OCI-M2 (cell line): Measurements from ENCODE around the gene MYO7B.

ENCODE experiments used
- DNase-seq: peaks from one replicate; lab custom pipeline; 2025; ENCODE audit not compliant: unreplicated experiment; lab: John Stamatoyannopoulos, UW

The MYO7B gene

DNA sequence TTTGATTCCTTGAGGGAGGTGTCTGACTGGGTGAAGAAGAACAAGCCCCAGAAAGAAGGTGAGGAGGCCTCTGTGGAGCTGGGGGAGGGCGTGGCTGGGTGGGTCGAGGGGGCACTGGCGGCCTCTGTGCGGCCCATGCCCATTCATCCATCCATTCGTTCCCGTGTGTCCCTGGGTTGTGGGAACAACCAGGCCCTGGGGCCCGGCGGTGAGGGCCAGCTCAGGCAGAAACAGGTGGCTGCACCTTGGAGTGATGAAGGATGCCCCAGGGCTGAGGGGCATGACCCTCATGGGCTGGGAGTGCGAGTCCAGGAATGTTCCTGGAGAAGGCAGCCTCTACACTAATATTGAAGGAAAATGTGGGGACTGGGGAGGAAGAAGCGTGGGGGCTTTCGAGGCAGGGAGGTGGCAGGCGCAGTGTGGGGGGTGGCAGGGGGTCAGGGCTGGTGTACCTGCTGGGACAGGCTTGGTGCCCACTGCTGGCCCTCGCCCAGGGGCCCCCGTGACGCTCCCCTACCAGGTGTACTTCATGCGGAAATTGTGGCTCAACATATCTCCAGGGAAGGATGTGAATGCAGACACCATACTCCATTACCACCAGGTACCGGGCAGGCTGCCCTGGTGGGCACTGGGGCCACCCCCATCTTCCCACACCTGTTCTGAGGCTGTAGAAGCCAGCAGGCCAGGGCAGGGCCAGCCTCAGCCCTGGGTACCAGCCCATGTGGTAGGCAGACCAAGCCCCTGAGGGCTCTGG is 99.3 kb downstream of the MYO7B start:
- DNase-seq = no peak

DNA sequence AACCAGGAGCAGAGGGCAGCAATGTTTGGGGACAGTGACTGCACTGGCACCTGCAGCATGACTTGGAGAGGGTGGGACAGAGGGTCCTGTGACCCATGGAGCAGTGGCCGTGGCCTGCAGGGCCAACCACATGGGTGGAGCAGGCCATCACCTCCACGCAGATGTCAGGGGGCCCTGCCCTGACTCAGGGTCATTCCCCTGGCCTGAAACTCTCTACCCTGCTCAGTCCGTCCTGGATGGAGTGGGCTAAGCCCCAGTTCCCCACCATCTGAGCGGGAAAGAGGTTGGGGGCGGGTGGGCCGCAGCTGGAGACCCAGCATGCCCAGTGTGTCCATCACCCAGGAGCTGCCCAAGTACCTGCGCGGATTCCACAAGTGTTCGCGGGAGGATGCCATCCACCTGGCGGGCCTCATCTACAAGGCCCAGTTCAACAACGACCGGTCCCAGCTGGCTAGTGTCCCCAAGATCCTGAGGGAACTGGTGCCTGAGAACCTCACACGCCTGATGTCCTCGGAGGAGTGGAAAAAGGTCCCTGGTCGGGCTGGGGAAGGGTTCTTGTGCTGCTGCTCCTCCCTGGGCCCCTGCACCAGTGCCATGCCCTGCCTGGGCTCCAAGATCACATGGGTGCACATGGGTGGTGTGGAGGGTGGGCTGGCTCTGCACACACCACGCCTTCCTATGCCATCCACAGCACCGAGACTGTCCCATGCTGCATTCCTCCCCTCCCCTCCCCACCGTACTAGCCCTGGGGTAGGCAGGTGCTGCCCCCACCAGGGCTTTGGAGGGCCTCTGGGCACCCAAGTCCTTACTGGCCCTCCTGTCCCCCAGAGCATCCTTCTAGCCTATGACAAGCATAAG is 100.1 kb downstream of the MYO7B start:
- no peak for DNase-seq

DNA sequence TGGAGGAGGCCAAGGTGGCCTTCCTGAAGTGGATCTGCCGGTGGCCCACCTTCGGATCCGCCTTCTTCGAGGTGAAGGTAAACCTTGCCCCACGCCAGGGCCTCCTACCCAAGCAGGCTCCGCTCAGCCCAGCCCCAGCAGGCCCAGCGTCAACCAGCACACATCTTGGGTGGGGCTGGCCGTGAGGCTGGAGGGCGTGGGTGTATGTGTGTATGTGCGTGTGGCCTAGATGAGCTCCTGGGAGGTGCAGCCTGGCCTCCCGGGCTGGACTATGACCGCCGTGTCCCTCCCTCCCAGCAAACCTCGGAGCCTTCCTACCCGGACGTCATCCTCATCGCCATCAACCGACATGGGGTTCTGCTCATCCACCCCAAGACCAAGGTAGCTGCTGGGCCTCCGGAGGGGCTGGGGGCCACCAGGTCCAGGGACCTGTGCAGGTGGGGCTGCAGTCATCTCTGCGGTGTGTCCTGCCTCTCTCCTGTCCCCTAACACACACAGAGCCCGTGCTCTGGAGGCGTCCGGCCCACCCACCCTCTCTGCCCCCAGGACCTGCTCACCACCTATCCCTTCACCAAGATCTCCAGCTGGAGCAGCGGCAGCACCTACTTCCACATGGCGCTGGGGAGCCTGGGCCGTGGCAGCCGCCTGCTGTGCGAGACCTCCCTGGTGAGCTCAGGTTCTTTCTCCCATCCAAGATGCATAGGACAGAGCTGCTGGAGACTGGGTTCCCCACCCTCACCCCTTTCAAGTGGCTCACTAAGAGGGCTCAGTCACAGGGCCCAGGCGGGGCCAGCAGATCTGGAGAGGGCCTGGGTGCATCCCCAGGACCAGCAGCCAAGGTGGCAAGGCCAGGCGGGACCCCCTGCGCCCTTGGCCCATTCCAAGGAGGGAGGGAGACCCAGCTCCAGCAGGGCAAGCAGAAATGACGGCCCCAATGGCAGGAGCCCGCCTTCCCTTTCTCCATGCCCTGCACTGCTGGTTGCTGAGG is 101.1 kb downstream of the MYO7B start:
- no peak for DNase-seq

DNA sequence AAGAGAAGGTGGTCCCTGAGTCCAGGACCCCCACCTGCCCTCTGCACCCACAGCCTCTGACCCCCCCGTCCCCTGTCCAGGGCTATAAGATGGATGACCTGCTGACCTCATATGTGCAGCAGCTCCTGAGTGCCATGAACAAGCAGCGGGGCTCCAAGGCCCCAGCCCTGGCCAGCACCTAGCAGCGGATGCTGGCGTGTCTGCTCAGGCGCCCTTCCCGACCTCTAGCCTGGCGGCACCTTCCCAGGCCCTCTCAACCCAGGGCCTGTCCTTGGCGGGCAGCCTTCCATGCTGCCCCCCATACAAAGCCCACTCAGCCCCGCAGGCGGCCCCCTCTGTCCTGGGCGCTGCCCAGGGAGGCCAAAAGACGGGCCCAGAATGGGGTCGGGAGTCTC is 101.8 kb downstream of the MYO7B start:
- no peak for DNase-seq

- DNase-seq = no peak
These were observed 102.3 kb downstream of the MYO7B start for GRCh38 chr2:127637725-127638252.

GRCh38 chr2:127638361-127639110 is 103.1 kb downstream of the MYO7B start:
- no peak for DNase-seq

DNA sequence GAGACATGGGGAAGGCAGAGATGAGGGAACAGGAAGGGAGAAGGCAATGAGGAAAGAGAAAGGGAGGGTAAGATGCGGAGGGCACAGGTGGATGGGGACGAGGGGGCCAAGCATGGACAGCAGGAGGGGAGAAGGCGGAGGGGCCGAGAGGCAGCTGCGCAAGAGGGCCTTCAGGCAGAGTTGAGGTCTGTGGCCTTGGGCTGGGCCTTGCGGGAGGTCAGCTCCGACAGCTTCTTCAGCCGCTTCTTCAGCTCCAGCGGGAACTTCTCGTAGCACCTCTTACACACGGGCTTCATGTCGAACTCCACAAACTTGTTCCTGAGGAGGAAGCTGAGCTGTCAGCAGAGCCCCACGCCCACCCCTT is 103.6 kb downstream of the MYO7B start:
- DNase-seq = no peak

DNA sequence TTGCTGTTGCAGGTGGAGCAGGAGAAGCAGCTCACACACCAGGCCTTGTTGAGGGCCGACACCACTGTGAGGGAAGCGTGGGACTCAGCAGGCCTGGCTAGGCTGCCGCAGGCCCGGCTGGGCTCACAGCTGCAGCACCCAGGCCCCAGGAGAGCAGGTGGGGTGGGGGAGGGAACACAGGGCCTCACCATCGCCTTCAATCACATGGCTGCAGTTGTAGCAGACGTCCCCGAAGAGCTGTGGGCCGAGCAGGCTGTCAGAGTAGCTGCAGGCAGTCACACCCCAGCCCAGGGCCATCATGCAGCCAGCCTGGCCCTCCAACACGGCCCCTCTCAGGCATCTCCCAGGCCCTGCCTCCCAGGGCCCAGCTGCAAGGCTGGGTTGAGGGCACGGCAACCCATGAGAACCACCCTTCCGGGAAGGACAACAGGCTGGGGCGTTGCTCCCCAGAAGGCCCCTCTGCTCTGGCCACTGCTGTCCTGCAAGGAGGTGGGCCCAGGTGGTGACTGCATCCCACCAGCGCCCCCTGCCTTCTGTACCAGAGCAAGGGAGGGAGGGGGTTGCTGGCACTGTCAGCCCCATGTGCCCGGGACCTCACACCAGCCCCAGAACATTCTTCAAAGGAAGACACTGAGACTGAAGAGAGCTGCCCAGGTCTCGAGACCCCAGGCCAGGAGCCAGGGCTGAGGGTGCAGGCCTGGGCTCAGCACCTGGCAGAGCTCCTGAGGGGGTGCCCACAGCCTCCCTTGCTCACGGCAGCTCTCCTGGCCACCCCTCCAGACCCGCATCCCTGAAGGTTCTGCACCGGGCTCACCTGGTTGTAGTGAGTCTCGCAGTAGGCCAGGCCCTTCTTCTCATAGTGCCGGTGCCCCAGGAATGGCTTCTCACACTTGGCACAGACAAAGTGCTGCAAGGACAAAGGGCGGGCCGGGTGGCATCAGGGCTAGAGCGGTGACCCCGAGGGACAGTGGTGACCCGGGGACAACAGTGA is 104.9 kb downstream of the MYO7B start:
- DNase-seq = no peak

GRCh38 chr2:127641133-127641532 is 105.7 kb downstream of the MYO7B start:
- DNase-seq = no peak

DNA sequence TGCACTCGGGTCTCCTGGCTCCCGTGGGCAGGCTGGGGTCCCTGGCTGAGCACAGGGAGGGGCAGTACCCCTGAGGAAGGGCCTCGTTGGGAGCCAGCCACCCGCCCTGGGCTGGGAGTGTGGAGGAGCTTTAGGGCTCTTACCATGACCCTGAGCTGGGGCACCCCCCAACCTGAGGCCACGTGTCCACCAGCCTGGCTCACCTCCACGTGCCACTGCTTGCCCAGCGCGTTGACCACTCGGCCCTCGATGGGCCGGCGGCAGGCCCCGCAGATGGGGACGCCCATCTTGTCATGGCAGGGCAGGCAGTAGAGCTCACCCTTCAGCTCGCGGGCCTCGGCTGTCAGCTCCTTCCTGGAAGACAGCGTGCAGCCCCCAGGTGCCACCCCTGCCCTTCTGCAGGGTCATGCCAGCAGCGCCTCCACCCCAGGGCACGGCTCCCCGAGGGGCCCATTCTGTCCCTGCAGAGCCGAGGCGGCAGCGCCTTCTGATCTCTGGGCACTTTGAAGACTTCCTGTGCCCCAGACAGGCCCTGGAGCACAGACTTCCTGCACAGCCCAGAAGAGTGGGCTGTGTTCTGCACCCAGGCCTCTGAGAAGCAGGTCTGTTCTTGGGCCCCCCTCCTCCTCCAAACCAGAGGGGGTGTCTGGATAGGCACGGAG is 106.5 kb downstream of the MYO7B start:
- DNase-seq = no peak

GRCh38 chr2:127642706-127643438 is 107.4 kb downstream of the MYO7B start:
- no peak for DNase-seq

GRCh38 chr2:127643439-127644065 is 108.1 kb downstream of the MYO7B start:
- DNase-seq = no peak

- DNase-seq = no peak
These were observed 108.9 kb downstream of the MYO7B start for GRCh38 chr2:127644066-127645025.

DNA sequence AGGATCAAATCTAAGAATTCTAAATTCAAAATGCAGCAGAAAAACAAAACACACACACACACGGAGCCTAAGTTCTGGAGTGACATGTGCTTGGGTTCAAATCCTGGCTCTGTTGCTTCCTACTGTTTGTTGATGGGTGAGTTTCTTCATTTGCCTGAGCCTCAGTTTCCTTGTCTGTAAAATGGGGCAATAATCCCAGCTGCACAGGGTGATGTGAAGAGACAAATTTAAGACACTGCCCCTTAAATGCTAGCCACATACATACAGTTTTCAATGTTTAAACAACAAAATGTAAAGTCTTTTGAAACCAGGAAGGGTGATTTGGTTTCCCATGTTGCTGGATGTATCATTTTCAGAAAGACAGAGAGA is 109.5 kb downstream of the MYO7B start:
- no peak for DNase-seq

DNA sequence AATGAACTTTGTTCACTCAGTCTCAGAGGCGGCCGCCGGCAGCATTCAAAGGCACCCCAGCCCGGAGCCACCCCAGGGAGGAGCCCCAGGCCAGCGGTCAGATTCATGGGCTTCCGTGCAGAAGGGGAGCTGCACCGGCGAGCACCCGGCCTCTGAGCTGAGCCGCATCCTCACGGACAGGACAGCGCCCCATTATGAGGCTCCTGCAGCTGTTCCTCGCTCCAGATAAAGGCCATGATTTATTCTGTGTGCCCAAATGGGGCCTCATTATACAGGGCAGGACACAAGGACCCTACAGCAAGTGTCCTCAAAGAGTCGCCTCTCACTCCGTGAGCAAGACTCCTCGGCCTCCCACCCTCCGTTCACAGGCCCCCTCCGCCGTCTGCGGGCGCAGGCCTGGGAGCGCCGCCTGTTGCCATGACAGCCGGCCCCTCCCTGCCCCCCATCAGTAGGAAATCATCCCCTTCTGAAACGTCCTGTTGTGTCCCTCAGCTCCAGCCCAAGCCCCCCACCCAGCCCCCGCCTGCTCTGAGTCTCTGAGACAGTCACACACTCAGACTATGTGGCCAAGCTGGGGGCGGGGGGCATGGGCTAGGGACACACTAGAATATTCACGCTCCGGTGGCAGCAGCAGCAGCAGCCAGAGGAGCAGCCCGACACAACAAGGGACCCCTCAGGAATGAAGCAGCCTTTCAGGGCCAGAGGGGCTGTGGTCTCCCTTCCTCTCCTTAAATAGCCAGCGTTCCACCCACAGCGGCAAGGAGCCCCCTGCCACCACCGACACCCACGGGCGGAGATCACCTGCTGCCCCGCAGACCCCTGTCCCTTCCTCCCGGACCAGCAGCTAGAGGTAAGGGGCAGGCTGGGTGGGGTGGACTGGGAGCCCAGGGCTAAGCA is 110.2 kb downstream of the MYO7B start, which contains the start of gene GPR17:
Gene GPR17 (plus strand): TSS at position 759 of the 897 bp plus-strand sequence. CDS start 4,583 bp downstream, outside the sequence.
- no peak for DNase-seq
